Endodermal cell (in vitro differentiated cells): Measurements from ENCODE around the gene PDIA4. TPM values are rescaled to one million over a fixed set of nuclear protein-coding genes. Genes with fewer than 3 reads are reported as not detected.
"Not testable (repeated sequence)": the region's sequence is repeated elsewhere in the genome, so short reads cannot be mapped to it uniquely, and the experiment has no call there.

Source experiments
- DNase-seq: peaks from one replicate; pipeline ENCODE4 v3.0.0-alpha.2; 2017
- H3K27ac ChIP-seq: 2 replicates; pipeline ENCODE4 v1.5.1; 2013; ENCODE audit warnings: mild to moderate bottlenecking, low read depth, low read length, moderate library complexity
- H3K27me3 ChIP-seq: 2 replicates; pipeline ENCODE4 v1.6.1; 2013; ENCODE audit warnings: mild to moderate bottlenecking, low read length, moderate library complexity; ENCODE audit not compliant: insufficient read depth, control insufficient read depth, poor library complexity, severe bottlenecking
- H3K36me3 ChIP-seq: 2 replicates; pipeline ENCODE4 v1.7.0; 2013; ENCODE audit warnings: mild to moderate bottlenecking, low read length, moderate library complexity; ENCODE audit not compliant: control insufficient read depth, insufficient read depth
- H3K4me1 ChIP-seq: one replicate; pipeline ENCODE4 v1.7.0; 2013; ENCODE audit warnings: low read length; ENCODE audit not compliant: control insufficient read depth, insufficient read depth
- H3K4me3 ChIP-seq: 2 replicates; pipeline ENCODE4 v1.5.1; 2013; ENCODE audit warnings: mild to moderate bottlenecking, low read length, moderate library complexity
- H3K9ac ChIP-seq: 2 replicates; pipeline ENCODE4 v1.6.1; 2013; ENCODE audit warnings: mild to moderate bottlenecking, low read length, moderate library complexity; ENCODE audit not compliant: poor library complexity, severe bottlenecking; ENCODE audit errors: extremely low read depth
- H3K9me3 ChIP-seq: 2 replicates; pipeline ENCODE4 v1.6.1; 2013; ENCODE audit warnings: mild to moderate bottlenecking, low read length, moderate library complexity; ENCODE audit not compliant: control insufficient read depth
- H3K27ac Mint-ChIP-seq: 2 replicates; pipeline ENCODE4 v1.8.0; 2020; ENCODE audit warnings: mixed read lengths
- H3K27me3 Mint-ChIP-seq: 2 replicates; pipeline ENCODE4 v1.8.0; 2021; ENCODE audit warnings: mild to moderate bottlenecking, mixed read lengths; ENCODE audit not compliant: insufficient read depth
- H3K36me3 Mint-ChIP-seq: 2 replicates; pipeline ENCODE4 v1.8.0; 2020; ENCODE audit warnings: low read depth, mixed read lengths
- H3K4me1 Mint-ChIP-seq: 2 replicates; pipeline ENCODE4 v1.8.0; 2020; ENCODE audit warnings: mixed read lengths
- H3K4me3 Mint-ChIP-seq: 2 replicates; pipeline ENCODE4 v1.8.0; 2020; ENCODE audit warnings: mild to moderate bottlenecking, moderate library complexity, mixed read lengths
- H3K9me3 Mint-ChIP-seq: 2 replicates; pipeline ENCODE4 v1.8.0; 2020; ENCODE audit warnings: mild to moderate bottlenecking, mixed read lengths
- WGBS, 2 experiments: methylation state at CpG; one replicate each; pipeline versions ENCODE4 v1.1.5 to v1.1.7; 2013; ENCODE audit warnings: missing lambda C conversion rate in 2 of 2, mixed read lengths in 1 of 2; ENCODE audit not compliant: insufficient coverage in 1 of 2, insufficient read length in 1 of 2; 5-methylcytosine and 5-hydroxymethylcytosine counted together
- total RNA-seq, 2 donors: library from RNA; stranded (reverse); fragmentation: NEBNext Ultra II Directional in 1 of 2; extraction: Animal tissue kit (Norgen Biotek cat#: 25700) in 1 of 2; gene quantifications; 2 replicates in 1 of 2; 3 replicates in 1 of 2; pipeline ENCODE4 v1.2.1, GENCODE V29; 2021
- TF ChIP-seq, protein P1 (sequence below): fragments of 200-600 bp; sonication (generic); conservative IDR thresholded peaks from 2 replicates; pipeline ENCODE4 v1.5.0; 2021; ENCODE audit warnings: antibody characterized with exemption, mild to moderate bottlenecking

PDIA4 gene
- total RNA-seq, 2 donors from 2014 or later: 369 to 402 TPM

DNA sequence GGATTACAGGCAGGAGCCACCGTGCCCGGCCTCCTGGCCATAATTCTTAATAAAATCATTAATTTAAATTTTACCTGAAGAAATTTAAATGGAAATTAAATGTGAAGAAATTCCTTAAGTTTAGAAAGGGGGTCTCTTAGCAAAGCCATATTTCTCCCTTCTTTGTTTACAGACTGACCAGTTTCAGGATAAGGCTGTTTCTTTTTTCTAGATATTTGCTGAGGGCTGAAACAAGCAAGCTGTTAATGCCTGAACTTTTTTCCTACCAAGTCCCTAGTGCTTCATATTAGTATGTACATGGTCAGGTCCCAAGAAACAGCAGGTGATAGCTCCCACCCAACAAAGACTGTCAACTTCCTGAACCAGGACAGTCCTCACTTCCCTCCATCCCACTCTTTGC, 18.1 kb upstream of the PDIA4 start:
- no peak for DNase-seq
- Histone ChIP-seq H3K36me3 (no peaks in the 10 kb centered on the region), H3K27me3 (no peaks in the 10 kb centered on the region), H3K4me1 (no peaks in the 10 kb centered on the region), H3K27ac (no peak overlapping the region), H3K9me3 (no peaks in the 10 kb centered on the region), H3K9ac (no peak overlapping the region), H3K4me3 (no peak overlapping the region)
- Mint-ChIP-seq H3K36me3 (no peaks in the 10 kb centered on the region), H3K4me1 (no peaks in the 10 kb centered on the region), H3K27ac (no peak overlapping the region), H3K4me3 (no peak overlapping the region), H3K27me3 (no peaks in the 10 kb centered on the region), H3K9me3 (no peaks in the 10 kb centered on the region)
- 100% methylated on average over 1 of the region's 2 CpGs; no CpG with 5 or more reads in 1 of the 2 experiments for WGBS, 2 experiments
- TF ChIP-seq, protein P1, sequence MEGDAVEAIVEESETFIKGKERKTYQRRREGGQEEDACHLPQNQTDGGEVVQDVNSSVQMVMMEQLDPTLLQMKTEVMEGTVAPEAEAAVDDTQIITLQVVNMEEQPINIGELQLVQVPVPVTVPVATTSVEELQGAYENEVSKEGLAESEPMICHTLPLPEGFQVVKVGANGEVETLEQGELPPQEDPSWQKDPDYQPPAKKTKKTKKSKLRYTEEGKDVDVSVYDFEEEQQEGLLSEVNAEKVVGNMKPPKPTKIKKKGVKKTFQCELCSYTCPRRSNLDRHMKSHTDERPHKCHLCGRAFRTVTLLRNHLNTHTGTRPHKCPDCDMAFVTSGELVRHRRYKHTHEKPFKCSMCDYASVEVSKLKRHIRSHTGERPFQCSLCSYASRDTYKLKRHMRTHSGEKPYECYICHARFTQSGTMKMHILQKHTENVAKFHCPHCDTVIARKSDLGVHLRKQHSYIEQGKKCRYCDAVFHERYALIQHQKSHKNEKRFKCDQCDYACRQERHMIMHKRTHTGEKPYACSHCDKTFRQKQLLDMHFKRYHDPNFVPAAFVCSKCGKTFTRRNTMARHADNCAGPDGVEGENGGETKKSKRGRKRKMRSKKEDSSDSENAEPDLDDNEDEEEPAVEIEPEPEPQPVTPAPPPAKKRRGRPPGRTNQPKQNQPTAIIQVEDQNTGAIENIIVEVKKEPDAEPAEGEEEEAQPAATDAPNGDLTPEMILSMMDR: no peak

DNA sequence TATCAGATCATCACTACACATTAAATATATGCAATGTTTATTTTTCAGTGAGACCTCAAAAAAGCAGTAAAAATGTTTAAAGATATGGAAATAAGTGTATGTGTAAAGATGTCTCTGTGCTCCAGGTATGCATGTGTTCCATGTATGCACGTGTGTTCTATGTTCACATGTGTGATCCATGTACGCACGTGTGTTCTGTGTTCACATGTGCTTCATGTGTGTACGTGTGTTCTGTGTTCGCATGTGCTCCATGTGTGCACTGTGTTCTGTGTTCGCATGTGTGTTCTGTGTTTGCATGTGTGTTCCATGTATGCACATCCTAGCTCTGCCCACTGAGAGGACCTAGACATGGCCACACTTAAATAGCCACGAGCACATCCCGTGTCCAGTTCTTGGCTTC, 15.6 kb upstream of the PDIA4 start:
- Mint-ChIP-seq H3K4me1 (no peaks in the 10 kb centered on the region), H3K27me3 (no peaks in the 10 kb centered on the region), H3K36me3 (no peaks in the 10 kb centered on the region), H3K4me3 (no peak overlapping the region), H3K9me3 (peaks cover 4% of the 10 kb centered on the region), H3K27ac (no peak overlapping the region)
- Histone ChIP-seq H3K27me3 (no peaks in the 10 kb centered on the region), H3K27ac (no peak overlapping the region), H3K4me3 (no peak overlapping the region), H3K36me3 (no peaks in the 10 kb centered on the region), H3K9me3 (no peaks in the 10 kb centered on the region), H3K9ac (no peak overlapping the region), H3K4me1 (no peaks in the 10 kb centered on the region)
- 91 to 98% methylated on average over 7 to 8 of the region's 8 CpGs for WGBS, 2 experiments
- no peak for DNase-seq
- TF ChIP-seq, protein P1: no peak

DNA sequence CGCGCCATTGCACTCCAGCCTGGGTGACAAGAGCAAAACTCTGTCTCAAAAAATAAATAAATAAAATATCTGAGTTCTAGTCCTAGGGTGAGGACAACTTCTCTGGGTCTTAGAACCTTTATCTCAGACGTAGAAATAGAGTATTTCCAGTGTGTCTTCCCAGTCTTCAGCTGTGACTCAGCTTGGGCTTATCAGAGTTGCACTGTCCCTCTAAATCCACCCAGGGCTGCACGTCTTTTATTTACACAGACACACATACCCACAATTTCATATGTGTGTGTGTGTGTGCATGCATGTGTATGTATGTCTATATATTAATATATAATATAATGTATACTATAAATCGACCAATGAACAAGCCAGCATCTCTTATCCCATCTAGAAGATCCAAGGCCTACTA, 13.0 kb upstream of the PDIA4 start:
- Histone ChIP-seq H3K27me3 (no peaks in the 10 kb centered on the region), H3K9ac (no peak overlapping the region), H3K4me1 (no peaks in the 10 kb centered on the region), H3K27ac (no peak overlapping the region), H3K4me3 (no peak overlapping the region), H3K9me3 (no peaks in the 10 kb centered on the region), H3K36me3 (no peaks in the 10 kb centered on the region)
- no peaks in the 10 kb centered on the region for H3K4me1 Mint-ChIP-seq
- H3K4me3 Mint-ChIP-seq: no peak overlapping the region
- no peak for DNase-seq
- 73 to 100% methylated on average over 1 to 4 of the region's 5 CpGs for WGBS, 2 experiments
- TF ChIP-seq, protein P1: no peak
- no peak overlapping the region for H3K27ac Mint-ChIP-seq
- H3K36me3 Mint-ChIP-seq: peaks cover 2% of the 10 kb centered on the region
- peaks cover 6% of the 10 kb centered on the region for H3K27me3 Mint-ChIP-seq
- peaks cover 24% of the 10 kb centered on the region for H3K9me3 Mint-ChIP-seq

DNA sequence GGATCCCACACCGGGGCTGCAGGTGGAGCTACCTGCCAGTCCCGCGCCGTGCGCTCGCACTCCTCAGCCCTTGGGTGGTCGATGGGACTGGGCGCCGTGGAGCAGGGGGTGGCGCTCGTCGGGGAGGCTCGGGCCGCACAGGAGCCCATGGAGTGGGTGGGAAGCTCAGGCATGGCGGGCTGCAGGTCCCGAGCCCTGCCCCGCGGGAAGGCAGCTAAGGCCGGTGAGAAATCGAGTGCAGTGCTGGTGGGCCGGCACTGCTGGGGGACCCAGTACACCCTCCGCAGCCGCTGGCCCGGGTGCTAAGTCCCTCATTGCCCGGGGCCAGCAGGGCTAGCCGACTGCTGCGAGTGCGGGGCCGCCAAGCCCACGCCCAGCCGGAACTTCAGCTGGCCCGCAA, 10.3 kb upstream of the PDIA4 start:
- Mint-ChIP-seq H3K27me3 (peaks cover 13% of the 10 kb centered on the region), H3K9me3 (peaks cover 33% of the 10 kb centered on the region)
- H3K36me3 ChIP-seq, H3K4me1 ChIP-seq, H3K4me1 Mint-ChIP-seq, H3K4me3 Mint-ChIP-seq, H3K36me3 Mint-ChIP-seq, H3K9ac ChIP-seq, H3K9me3 ChIP-seq, H3K27ac ChIP-seq, H3K27me3 ChIP-seq, H3K4me3 ChIP-seq, DNase-seq, H3K27ac Mint-ChIP-seq: not testable (repeated sequence)
- WGBS, 2 experiments: 50 to 93% methylated on average over 2 to 32 of the region's 32 CpGs
